Type B pancreatic cell (in vitro differentiated cells): ENCODE measurements around the gene ACKR1. TPM values are rescaled to one million over a fixed set of nuclear protein-coding genes. Genes with fewer than 3 reads are reported as not detected.

ENCODE experiments used
- DNase-seq: peaks from one replicate; pipeline ENCODE4 v3.0.0; 2021; ENCODE audit warnings: mixed read lengths; ENCODE audit not compliant: unreplicated experiment; ENCODE audit errors: extremely low spot score
- H3K27ac Mint-ChIP-seq: 2 replicates; pipeline ENCODE4 v1.8.0; 2021; ENCODE audit warnings: mild to moderate bottlenecking, mixed read lengths
- H3K27me3 Mint-ChIP-seq: 2 replicates; pipeline ENCODE4 v1.8.0; 2021; ENCODE audit warnings: mixed read lengths
- H3K36me3 Mint-ChIP-seq: 2 replicates; pipeline ENCODE4 v1.8.0; 2021; ENCODE audit warnings: mixed read lengths
- H3K4me1 Mint-ChIP-seq: one replicate; pipeline ENCODE4 v1.8.0; 2021; ENCODE audit warnings: mixed read lengths; ENCODE audit not compliant: unreplicated experiment
- H3K4me3 Mint-ChIP-seq: 2 replicates; pipeline ENCODE4 v1.8.0; 2021; ENCODE audit warnings: mild to moderate bottlenecking, mixed read lengths
- H3K9me3 Mint-ChIP-seq: 2 replicates; pipeline ENCODE4 v1.8.0; 2021; ENCODE audit warnings: mixed read lengths
- CTCF ChIP-seq: fragments of 200-600 bp; sonication (generic); conservative IDR thresholded peaks from 2 replicates; pipeline ENCODE4 v1.5.0; 2021; ENCODE audit warnings: antibody characterized with exemption, mild to moderate bottlenecking
- total RNA-seq: library from RNA; stranded (reverse); gene quantifications from 2 replicates; pipeline ENCODE4 v1.2.1, GENCODE V29; 2021; ENCODE audit warnings: low replicate concordance

The ACKR1 gene
- total RNA-seq, 1 donor from 2014 or later, result 0.63 TPM

- Mint-ChIP-seq H3K27me3 (peaks cover 74% of the 10 kb centered on the region), H3K4me3 (no peak overlapping the region), H3K36me3 (no peaks in the 10 kb centered on the region), H3K27ac (no peak overlapping the region), H3K4me1 (no peaks in the 10 kb centered on the region), H3K9me3 (no peaks in the 10 kb centered on the region)
- TF ChIP-seq CTCF, result no peak
- DNase-seq, result no peak
These were observed 7.9 kb downstream of the ACKR1 start for GRCh38 chr1:159212596-159212995.

GRCh38 chr1:159214149-159214760 lies 9.6 kb downstream of the ACKR1 start:
- Mint-ChIP-seq H3K4me1 (no peaks in the 10 kb centered on the region), H3K27ac (no peak overlapping the region), H3K4me3 (no peak overlapping the region), H3K36me3 (no peaks in the 10 kb centered on the region), H3K9me3 (no peaks in the 10 kb centered on the region), H3K27me3 (peaks cover 62% of the 10 kb centered on the region)
- TF ChIP-seq CTCF, result peak; percentile 90
- DNase-seq, result no peak

- H3K4me3 Mint-ChIP-seq, result no peak overlapping the region
- H3K9me3 Mint-ChIP-seq, result no peaks in the 10 kb centered on the region
- no peak for TF ChIP-seq CTCF
- H3K4me1 Mint-ChIP-seq, result no peaks in the 10 kb centered on the region
- peak; percentile 63 for DNase-seq
- no peak overlapping the region for H3K27ac Mint-ChIP-seq
- H3K36me3 Mint-ChIP-seq, result no peaks in the 10 kb centered on the region
- H3K27me3 Mint-ChIP-seq, result peaks cover 32% of the 10 kb centered on the region
These were observed 14.3 kb downstream of the ACKR1 start for GRCh38 chr1:159218649-159219636.

- Mint-ChIP-seq H3K36me3 (no peaks in the 10 kb centered on the region), H3K4me3 (no peak overlapping the region), H3K27me3 (peaks cover 17% of the 10 kb centered on the region), H3K4me1 (no peaks in the 10 kb centered on the region), H3K9me3 (no peaks in the 10 kb centered on the region), H3K27ac (no peak overlapping the region)
- DNase-seq, result no peak
- TF ChIP-seq CTCF, result no peak
These were observed 17.6 kb downstream of the ACKR1 start for GRCh38 chr1:159222075-159222865.

- Mint-ChIP-seq H3K36me3 (no peaks in the 10 kb centered on the region), H3K27ac (no peak overlapping the region), H3K27me3 (peaks cover 11% of the 10 kb centered on the region), H3K4me3 (no peak overlapping the region), H3K9me3 (no peaks in the 10 kb centered on the region), H3K4me1 (no peaks in the 10 kb centered on the region)
- TF ChIP-seq CTCF, result no peak
- DNase-seq, result no peak
These were observed 18.3 kb downstream of the ACKR1 start for GRCh38 chr1:159223004-159223403.
